SK-N-MC (cell line): ENCODE data around the gene TIGD2.
"Not testable (repeated sequence)": the region's sequence is repeated elsewhere in the genome, so short reads cannot be mapped to it uniquely, and the experiment has no call there.

Source experiments
- DNase-seq: peaks from one replicate; pipeline ENCODE4 v3.0.0-alpha.2; 2011; ENCODE audit warnings: low read depth, low spot score
- H3K27ac ChIP-seq: fragments of 200-600 bp; sonication (generic); 2 replicates; pipeline ENCODE4 v1.5.1; 2016; ENCODE audit warnings: mixed run types
- H3K36me3 ChIP-seq: fragments of 200-600 bp; sonication (generic); 2 replicates; pipeline ENCODE4 v1.6.1; 2017; ENCODE audit warnings: antibody characterized with exemption, low read length, mixed read lengths; ENCODE audit not compliant: insufficient read depth
- H3K4me3 ChIP-seq: fragments of 200-600 bp; sonication (generic); 2 replicates; pipeline ENCODE4 v1.5.1; 2016
- H3K9ac ChIP-seq: fragments of 200-600 bp; sonication (generic); 2 replicates; pipeline ENCODE4 v1.8.0; 2017; ENCODE audit warnings: mixed run types, mixed read lengths; ENCODE audit not compliant: insufficient read length
- H3K9me3 ChIP-seq: fragments of 200-600 bp; sonication (generic); 2 replicates; pipeline ENCODE4 v1.6.1; 2017; ENCODE audit warnings: low read depth, mild to moderate bottlenecking, antibody characterized with exemption, low read length, moderate library complexity, mixed read lengths
- EZH2 ChIP-seq: fragments of 200-600 bp; sonication (generic); IDR thresholded peaks from one replicate; pipeline ENCODE4 v1.6.1; 2017; ENCODE audit warnings: antibody characterized with exemption
- FOXP2 ChIP-seq: optimal IDR thresholded peaks from 2 replicates; pipeline ENCODE3; 2011; ENCODE audit warnings: mild to moderate bottlenecking, moderate library complexity; ENCODE audit not compliant: insufficient read depth; ENCODE audit errors: extremely low read length, control extremely low read depth
- POLR2AphosphoS5 ChIP-seq: IDR thresholded peaks from 2 replicates; pipeline ENCODE4 v1.6.1; 2012; ENCODE audit warnings: mild to moderate bottlenecking, low read depth, low read length, borderline replicate concordance

The TIGD2 gene

DNA sequence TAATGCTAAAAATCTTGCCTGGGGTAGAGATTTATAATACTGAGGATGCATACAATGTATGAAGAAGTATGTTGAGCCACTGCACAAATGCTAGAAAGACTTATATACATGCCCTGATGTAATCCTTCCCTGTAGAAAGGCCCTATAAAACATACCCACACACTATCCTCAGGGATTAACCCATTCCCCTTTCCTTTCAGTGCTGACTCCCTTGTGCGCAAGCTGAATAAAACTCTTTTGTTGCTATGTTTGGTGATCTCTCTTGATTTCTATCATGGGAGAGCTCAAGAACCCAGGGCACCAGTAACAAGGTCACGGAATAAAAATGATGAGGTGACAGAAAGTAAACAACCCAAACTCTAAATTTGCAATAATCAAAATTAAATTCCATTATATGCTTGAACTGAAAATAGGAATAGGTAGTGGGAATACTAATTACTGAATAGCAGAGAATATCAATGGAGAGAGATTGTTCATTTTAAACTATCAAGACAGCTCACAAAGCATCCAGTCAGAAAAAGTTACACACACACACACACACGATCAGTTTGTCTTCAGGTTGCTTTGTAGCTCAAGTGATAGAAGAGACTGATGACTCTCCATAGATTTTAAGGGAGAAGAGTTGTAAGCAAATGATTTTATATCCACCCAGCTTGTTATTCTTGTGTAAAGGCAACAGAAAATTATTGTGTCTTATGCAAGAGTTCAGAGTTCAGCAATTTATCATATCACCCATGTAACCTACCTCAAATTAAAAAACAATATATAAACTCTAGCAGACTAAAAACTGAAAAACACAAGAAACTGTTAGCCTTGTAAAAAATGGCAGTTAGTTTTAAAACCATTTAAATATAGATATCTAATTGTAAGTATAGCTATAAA lies 14.8 kb downstream of the TIGD2 start:
- H3K36me3 ChIP-seq, result no peaks in the 10 kb centered on the region
- DNase-seq, result no peak
- no peak overlapping the region for H3K27ac ChIP-seq
- H3K9ac ChIP-seq, result no peak overlapping the region
- H3K4me3 ChIP-seq, result no peak overlapping the region
- TF ChIP-seq EZH2 (no peak), FOXP2 (no peak), POLR2AphosphoS5 (no peak)
- H3K9me3 ChIP-seq, result no peaks in the 10 kb centered on the region

- no peak overlapping the region for H3K4me3 ChIP-seq
- no peak for TF ChIP-seq FOXP2
- TF ChIP-seq EZH2, result no peak
- TF ChIP-seq POLR2AphosphoS5, result no peak
- no peak overlapping the region for H3K9ac ChIP-seq
- no peaks in the 10 kb centered on the region for H3K9me3 ChIP-seq
- no peak overlapping the region for H3K27ac ChIP-seq
- H3K36me3 ChIP-seq, result no peaks in the 10 kb centered on the region
- DNase-seq, result no peak
These were observed 17.8 kb downstream of the TIGD2 start for GRCh38 chr4:89129080-89129640.

DNA sequence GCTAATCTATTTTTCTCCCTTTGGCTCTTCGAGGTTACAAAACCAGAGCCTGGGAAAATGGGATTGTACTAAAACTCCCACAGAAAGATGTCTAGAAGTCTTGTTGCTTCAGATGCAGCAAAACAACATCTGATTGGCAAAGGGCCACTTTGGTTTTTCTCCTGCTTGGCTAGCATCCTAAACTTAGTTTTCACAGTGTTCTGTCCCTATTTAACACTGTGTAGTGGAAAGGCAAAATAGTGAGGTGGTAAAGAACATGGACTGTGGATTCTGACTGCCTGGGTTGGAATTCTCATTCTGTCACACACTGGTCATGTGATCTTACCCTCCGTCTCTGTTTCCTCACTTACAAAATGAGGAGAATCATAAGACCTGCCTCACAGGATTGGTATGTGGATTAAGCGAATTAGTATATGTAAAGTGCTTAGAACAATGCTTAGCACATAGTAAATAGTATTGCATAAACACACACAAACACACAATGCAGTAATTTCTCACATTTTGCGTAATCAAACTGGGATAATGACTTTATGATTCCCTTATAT lies 23.5 kb downstream of the TIGD2 start:
- no peak overlapping the region for H3K27ac ChIP-seq
- TF ChIP-seq POLR2AphosphoS5 (no peak), FOXP2 (no peak), EZH2 (no peak)
- no peaks in the 10 kb centered on the region for H3K9me3 ChIP-seq
- no peak overlapping the region for H3K9ac ChIP-seq
- H3K36me3 ChIP-seq, result no peaks in the 10 kb centered on the region
- no peak overlapping the region for H3K4me3 ChIP-seq
- DNase-seq, result no peak

DNA sequence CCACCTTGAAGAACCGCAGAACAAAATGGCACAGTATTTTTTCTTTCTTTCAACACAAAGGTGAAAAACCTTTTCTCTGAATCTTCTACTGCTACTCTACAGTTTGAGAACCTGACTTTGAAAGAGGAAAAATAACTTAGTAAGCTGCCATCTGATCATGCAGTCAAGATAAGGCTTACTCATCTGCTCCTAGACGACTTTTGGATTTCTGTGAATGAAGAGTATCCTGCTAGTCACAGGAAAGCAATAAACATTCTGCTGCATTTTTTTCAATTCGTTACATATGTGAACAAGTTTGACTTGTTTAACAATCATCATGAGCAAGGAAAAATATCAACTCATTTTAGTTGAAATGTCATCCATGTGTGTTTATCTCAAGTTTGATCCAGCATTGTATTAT lies 25.2 kb downstream of the TIGD2 start:
- no peak overlapping the region for H3K27ac ChIP-seq
- no peaks in the 10 kb centered on the region for H3K9me3 ChIP-seq
- no peaks in the 10 kb centered on the region for H3K36me3 ChIP-seq
- no peak for DNase-seq
- TF ChIP-seq POLR2AphosphoS5, result no peak
- no peak for TF ChIP-seq EZH2
- no peak for TF ChIP-seq FOXP2
- no peak overlapping the region for H3K9ac ChIP-seq
- no peak overlapping the region for H3K4me3 ChIP-seq

DNA sequence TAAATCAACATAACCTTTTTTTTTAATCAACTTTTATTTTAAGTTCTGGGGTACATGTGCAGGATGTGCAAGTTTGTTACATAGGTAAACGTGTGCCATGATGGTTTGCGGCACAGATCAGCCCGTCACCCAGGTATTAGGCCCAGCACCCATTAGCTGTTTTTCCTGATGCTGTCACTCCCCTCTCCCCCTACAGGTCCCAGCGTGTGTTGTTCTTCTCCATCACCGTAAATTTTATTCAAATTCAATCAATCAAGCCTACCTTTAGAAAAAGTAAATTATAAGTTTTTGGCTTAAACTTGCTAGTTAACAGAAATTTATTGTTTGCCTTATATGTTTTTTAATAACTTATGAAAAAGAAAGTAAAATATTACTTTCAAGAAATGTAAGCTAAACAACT lies 25.9 kb downstream of the TIGD2 start:
- no peak overlapping the region for H3K9ac ChIP-seq

GRCh38 chr4:89137695-89138094 lies 26.4 kb downstream of the TIGD2 start:
- TF ChIP-seq FOXP2 (no peak), EZH2 (no peak)
- Histone ChIP-seq H3K36me3 (no peaks in the 10 kb centered on the region), H3K9me3 (no peaks in the 10 kb centered on the region), H3K4me3 (no peak overlapping the region), H3K9ac (no peak overlapping the region), H3K27ac (no peak overlapping the region)
- DNase-seq, result no peak

More for the DNA sequence above, 25.9 kb downstream of the TIGD2 start:
- no peak for DNase-seq
- no peaks in the 10 kb centered on the region for H3K36me3 ChIP-seq
- H3K27ac ChIP-seq, result no peak overlapping the region
- H3K4me3 ChIP-seq, result no peak overlapping the region
- no peaks in the 10 kb centered on the region for H3K9me3 ChIP-seq
- TF ChIP-seq EZH2 (no peak), FOXP2 (no peak), POLR2AphosphoS5 (no peak)

GRCh38 chr4:89140168-89140759 lies 28.9 kb downstream of the TIGD2 start:
- DNase-seq, result no peak
- TF ChIP-seq POLR2AphosphoS5, result no peak
- H3K4me3 ChIP-seq, result no peak overlapping the region
- H3K27ac ChIP-seq, result no peak overlapping the region
- no peaks in the 10 kb centered on the region for H3K36me3 ChIP-seq
- H3K9me3 ChIP-seq, result no peaks in the 10 kb centered on the region
- no peak overlapping the region for H3K9ac ChIP-seq

DNA sequence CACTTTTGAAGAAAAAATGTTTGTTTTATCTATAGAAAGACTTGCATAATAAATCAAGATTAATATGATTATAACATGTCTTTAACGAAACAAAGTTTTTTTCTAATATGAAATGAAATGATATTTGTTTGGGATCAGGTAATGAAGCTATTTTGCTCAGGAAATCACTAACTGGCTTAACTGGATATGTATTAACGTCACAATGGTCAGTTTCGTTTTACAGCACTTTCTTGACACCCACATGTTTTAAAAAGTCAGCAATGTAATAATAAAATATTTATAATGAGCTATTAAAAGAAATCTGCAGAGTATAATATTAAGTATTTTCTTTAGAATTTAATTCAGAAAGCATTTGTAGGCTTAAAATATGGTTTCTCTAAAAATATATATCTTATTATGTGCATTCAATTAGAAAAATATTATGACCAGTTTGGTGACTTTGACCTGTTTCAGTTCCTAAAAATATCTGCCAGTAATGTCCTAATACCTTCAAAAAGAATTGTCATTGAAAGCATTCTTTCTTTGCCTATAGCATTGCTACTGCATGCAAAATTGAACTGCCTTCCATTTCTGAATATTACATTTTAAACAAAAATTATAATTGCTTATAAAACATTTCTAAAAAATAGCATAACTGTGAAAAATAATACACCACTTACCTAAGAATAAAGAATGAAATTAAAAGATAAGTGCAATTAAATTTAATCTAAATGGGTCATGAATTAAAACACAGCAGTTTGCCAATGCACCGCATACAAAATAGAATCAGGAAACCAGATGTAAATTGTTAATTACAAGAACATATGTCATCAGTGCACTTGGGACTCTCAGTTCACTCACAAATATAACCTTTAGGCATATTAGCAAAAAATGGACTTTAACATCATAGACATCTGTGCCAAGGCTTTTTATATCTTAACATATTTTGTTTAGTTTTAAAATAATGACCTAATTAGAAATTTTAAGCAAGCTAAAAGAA lies 31.6 kb downstream of the TIGD2 start:
- Histone ChIP-seq H3K4me3 (no peak overlapping the region), H3K9ac (no peak overlapping the region), H3K9me3 (no peaks in the 10 kb centered on the region), H3K27ac (no peak overlapping the region), H3K36me3 (no peaks in the 10 kb centered on the region)
- DNase-seq, result no peak
- TF ChIP-seq POLR2AphosphoS5 (no peak), FOXP2 (no peak), EZH2 (no peak)

DNA sequence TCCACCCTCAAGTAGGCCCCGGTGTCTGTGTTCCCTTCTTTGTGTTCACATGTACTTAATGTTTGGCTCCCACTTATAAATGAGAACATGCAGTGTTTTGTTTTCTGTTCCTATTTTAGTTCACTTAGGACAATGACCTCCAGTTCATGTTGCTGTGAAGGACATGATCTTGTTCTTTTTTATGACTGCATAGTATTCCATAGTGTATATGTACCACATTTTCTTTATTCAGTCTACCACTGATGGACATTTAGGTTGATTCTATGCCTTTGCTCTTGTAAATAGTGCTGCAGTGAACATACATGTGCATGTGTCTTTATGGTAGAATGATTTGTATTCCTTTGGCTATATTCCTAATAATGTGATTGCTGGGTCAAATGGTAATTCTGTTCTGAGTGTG lies 33.3 kb downstream of the TIGD2 start:
- not testable (repeated sequence) for H3K9ac ChIP-seq, H3K9me3 ChIP-seq, DNase-seq, H3K27ac ChIP-seq, H3K4me3 ChIP-seq, H3K36me3 ChIP-seq
